A549 treated with RU486 at 1 μM for 4 hours (cell line): ENCODE measurements around the gene MYH13. TPM values are rescaled to one million over a fixed set of nuclear protein-coding genes. Genes with fewer than 3 reads are reported as not detected.

ENCODE experiments used
- total RNA-seq: library from RNA; stranded (reverse); fragments of 200-300 nt; extraction: Qiagen RNA extraction; gene quantifications from 5 replicates; pipeline ENCODE4 v1.2.3, GENCODE V29; 2022; ENCODE audit warnings: low read depth

Gene MYH13
- not detected in 5 replicates for total RNA-seq

DNA sequence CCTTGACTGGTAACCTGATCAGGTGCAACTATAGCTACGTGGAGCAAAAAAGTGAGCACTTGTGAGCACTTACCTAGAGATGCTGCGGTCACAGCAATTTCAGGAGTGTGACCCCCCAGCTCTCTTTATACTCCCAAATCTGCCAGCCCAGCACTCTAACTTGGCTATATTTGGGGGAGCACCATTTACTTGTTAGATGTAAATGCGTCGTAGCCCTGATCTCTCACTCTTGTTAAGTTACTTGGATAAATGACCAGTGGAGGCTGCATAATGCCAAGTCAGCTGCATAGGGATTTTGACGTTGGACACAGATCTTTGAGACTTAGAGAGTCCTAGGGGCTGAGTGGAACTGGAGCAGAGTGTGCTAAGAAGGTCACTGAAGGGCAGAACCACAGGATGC lies at the start of gene MYH13:
MYH13 (minus strand) TSS at position 101 of the 400 bp plus-strand sequence. CDS start 8,476 bp downstream, outside the sequence.

GRCh38 chr17:10421900-10422542 lies 49.2 kb upstream of the MYH13 start, which contains the start of gene MYH8:
Gene MYH8, minus strand, starts transcription at chr17:10421950. Its CDS starts 1,723 bp downstream, at chr17:10420227.

Other genes with a start within 250 kb of the MYH13 start
- 0.30 to 0.57 TPM (median 0.37 TPM) in 5 replicates for gene GAS7, start 174.4 kb downstream of the MYH13 start, total RNA-seq
- not detected in 5 replicates for gene MYH8, start 48.9 kb upstream of the MYH13 start, total RNA-seq
- gene MYH4, start 96.6 kb upstream of the MYH13 start, total RNA-seq, result not detected in 5 replicates
- gene MYH1, start 145.5 kb upstream of the MYH13 start, total RNA-seq, result not detected in 5 replicates
- not detected in 5 replicates for gene MYH2, start 176.7 kb upstream of the MYH13 start, total RNA-seq